SK-N-SH treated with all-trans-retinoic acid at 6 μM for 48 hours (cell line): ENCODE data around the gene SLC38A10.
A peak's percentile ranks its signal among the peaks of the same experiment; 100 is the strongest.

ENCODE experiments used
- ATAC-seq: fragments of 200-7000 bp; cut with Tn5 transposase; 3 replicates; pipeline ENCODE4 v1.9.1; 2020; ENCODE audit warnings: mild to moderate bottlenecking, moderate library complexity
- ARNTL ChIP-seq: fragments of 450-650 bp; formaldehyde crosslinking; IDR thresholded peaks from 2 replicates; pipeline ENCODE4 v1.5.0; 2020; ENCODE audit warnings: low read depth, mild to moderate bottlenecking, moderate library complexity, borderline replicate concordance
- BACH2 ChIP-seq: fragments of 250-450 bp; sonication (Bioruptor Pico); IDR thresholded peaks from 2 replicates; pipeline ENCODE4 v1.9.0; 2021; ENCODE audit warnings: mild to moderate bottlenecking, borderline replicate concordance
- CSDC2 ChIP-seq: fragments of 250-450 bp; sonication (Bioruptor Pico); IDR thresholded peaks from 2 replicates; pipeline ENCODE4 v1.5.0; 2020; ENCODE audit warnings: mild to moderate bottlenecking, moderate library complexity
- ESRRG ChIP-seq: fragments of 250-450 bp; sonication (Bioruptor Pico); IDR thresholded peaks from 2 replicates; pipeline ENCODE4 v1.6.1; 2021; ENCODE audit warnings: mild to moderate bottlenecking
- GLIS3 ChIP-seq: fragments of 250-450 bp; sonication (Bioruptor Pico); IDR thresholded peaks from 2 replicates; pipeline ENCODE4 v1.5.0; 2020; ENCODE audit warnings: mild to moderate bottlenecking, moderate library complexity
- OSR1 ChIP-seq: fragments of 250-450 bp; sonication (Bioruptor Pico); IDR thresholded peaks from 2 replicates; pipeline ENCODE4 v1.8.0; 2022; ENCODE audit warnings: moderate library complexity, mild to moderate bottlenecking, inconsistent platforms
- PATZ1 ChIP-seq: fragments of 250-450 bp; sonication (Bioruptor Pico); IDR thresholded peaks from 2 replicates; pipeline ENCODE4 v1.8.0; 2020; ENCODE audit warnings: mild to moderate bottlenecking, moderate library complexity, borderline replicate concordance
- PPARA ChIP-seq: fragments of 250-450 bp; sonication (Bioruptor Pico); IDR thresholded peaks from 2 replicates; pipeline ENCODE4 v1.5.0; 2020; ENCODE audit warnings: mild to moderate bottlenecking, borderline replicate concordance
- RARB ChIP-seq: fragments of 250-450 bp; sonication (Bioruptor Pico); IDR thresholded peaks from 2 replicates; pipeline ENCODE4 v1.8.0; 2021; ENCODE audit warnings: mild to moderate bottlenecking, moderate library complexity
- SNAI2 ChIP-seq: fragments of 250-450 bp; sonication (Bioruptor Pico); IDR thresholded peaks from 2 replicates; pipeline ENCODE4 v1.5.0; 2020; ENCODE audit warnings: mild to moderate bottlenecking, moderate library complexity
- TCF4 ChIP-seq: fragments of 250-450 bp; sonication (Bioruptor Pico); IDR thresholded peaks from 2 replicates; pipeline ENCODE4 v1.8.0; 2021; ENCODE audit warnings: mild to moderate bottlenecking, moderate library complexity, borderline replicate concordance
- TOX ChIP-seq: fragments of 250-450 bp; sonication (Bioruptor Pico); IDR thresholded peaks from 2 replicates; pipeline ENCODE4 v1.8.0; 2021; ENCODE audit warnings: mild to moderate bottlenecking, moderate library complexity, borderline replicate concordance
- TSHZ2 ChIP-seq: fragments of 250-450 bp; sonication (Bioruptor Pico); IDR thresholded peaks from 2 replicates; pipeline ENCODE4 v1.5.0; 2020; ENCODE audit warnings: mild to moderate bottlenecking, moderate library complexity
- ZC3H10 ChIP-seq: fragments of 250-450 bp; sonication (Bioruptor Pico); IDR thresholded peaks from 2 replicates; pipeline ENCODE4 v1.5.1; 2021; ENCODE audit warnings: mild to moderate bottlenecking, moderate library complexity
- ZFP3 ChIP-seq: fragments of 250-450 bp; sonication (Bioruptor Pico); IDR thresholded peaks from 2 replicates; pipeline ENCODE4 v1.5.0; 2020; ENCODE audit warnings: mild to moderate bottlenecking, moderate library complexity
- ZFP30 ChIP-seq: fragments of 450-650 bp; formaldehyde crosslinking; IDR thresholded peaks from 2 replicates; pipeline ENCODE4 v1.5.0; 2022; ENCODE audit warnings: mild to moderate bottlenecking, moderate library complexity
- ZNF70 ChIP-seq: fragments of 450-650 bp; formaldehyde crosslinking; IDR thresholded peaks from 2 replicates; pipeline ENCODE4 v1.5.0; 2020; ENCODE audit warnings: mild to moderate bottlenecking, moderate library complexity
- ZNF8 ChIP-seq: fragments of 450-650 bp; formaldehyde crosslinking; IDR thresholded peaks from 2 replicates; pipeline ENCODE4 v1.5.0; 2020; ENCODE audit warnings: mild to moderate bottlenecking, moderate library complexity
- TF ChIP-seq, protein P1 (sequence below): fragments of 250-450 bp; sonication (Bioruptor Pico); IDR thresholded peaks from 2 replicates; pipeline ENCODE4 v1.5.1; 2020; ENCODE audit warnings: low read depth, mild to moderate bottlenecking, moderate library complexity
- TF ChIP-seq, protein P2 (sequence below): fragments of 250-450 bp; sonication (Bioruptor Pico); IDR thresholded peaks from 2 replicates; pipeline ENCODE4 v1.8.0; 2021; ENCODE audit warnings: low read depth, mild to moderate bottlenecking, moderate library complexity, borderline replicate concordance
- TF ChIP-seq, protein P3 (sequence below): fragments of 250-450 bp; sonication (Bioruptor Pico); IDR thresholded peaks from 2 replicates; pipeline ENCODE4 v1.5.1; 2021; ENCODE audit warnings: mild to moderate bottlenecking, moderate library complexity

The SLC38A10 gene

GRCh38 chr17:81315129-81315884 is 20.2 kb upstream of the SLC38A10 start:
- TF ChIP-seq OSR1 (CRISPR knock-in tag) (no peak), SNAI2 (CRISPR knock-in tag) (no peak), GLIS3 (CRISPR knock-in tag) (no peak), TSHZ2 (no peak), ARNTL (CRISPR knock-in tag) (no peak), RARB (CRISPR knock-in tag) (no peak), ZNF8 (CRISPR knock-in tag) (no peak)
- TF ChIP-seq, all 23 proteins: peak for 0
- no peak; the same call in 2 of the 3 replicates for ATAC-seq

DNA sequence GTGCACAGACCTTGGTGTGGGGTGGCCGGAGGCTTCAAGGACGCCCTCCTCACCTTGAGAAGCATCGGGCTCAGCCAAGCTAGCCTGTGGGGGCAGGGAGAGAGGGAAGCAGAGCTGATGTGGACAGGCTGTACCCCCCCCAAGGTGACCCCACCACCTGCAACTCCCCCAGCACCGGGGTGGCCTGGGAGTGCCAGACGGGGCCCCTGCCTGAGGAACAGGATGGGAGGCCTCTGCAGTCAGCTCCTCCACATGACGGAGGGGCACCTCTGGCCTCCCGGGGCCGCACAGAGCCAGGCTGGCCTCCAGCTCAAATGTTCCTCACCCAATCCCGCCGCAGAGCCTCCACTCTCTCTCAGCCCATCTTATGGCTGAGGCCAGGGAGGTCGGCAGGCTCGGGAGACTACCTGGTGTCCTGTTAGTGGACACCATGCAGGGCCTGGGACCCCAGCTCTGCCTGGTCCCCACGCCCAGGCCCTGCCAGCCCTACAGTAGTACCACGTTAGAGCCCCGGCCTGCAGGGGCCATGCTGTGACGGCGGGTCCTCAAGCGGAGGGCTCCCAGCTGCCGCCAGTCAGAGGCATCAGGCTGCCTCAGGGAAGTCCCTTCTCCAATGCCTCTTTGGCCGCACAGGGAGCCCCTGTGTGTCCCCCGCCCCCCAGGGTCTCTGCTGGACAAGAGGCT is 19.4 kb upstream of the SLC38A10 start:
- no peak for TF ChIP-seq RARB (CRISPR knock-in tag)
- 0 out of 2 replicates have a peak, but pooled peaks have one; percentile 36 for TF ChIP-seq TSHZ2
- TF ChIP-seq, all 23 proteins: peak for 1
- ATAC-seq = no peak

GRCh38 chr17:81313776-81314397 is 18.8 kb upstream of the SLC38A10 start:
- TF ChIP-seq ZC3H10 (CRISPR knock-in tag) (no peak), PPARA (CRISPR knock-in tag) (no peak), GLIS3 (CRISPR knock-in tag) (no peak), RARB (CRISPR knock-in tag) (no peak), ZFP30 (CRISPR knock-in tag) (no peak), CSDC2 (CRISPR knock-in tag) (no peak), ARNTL (CRISPR knock-in tag) (no peak), OSR1 (CRISPR knock-in tag) (no peak), SNAI2 (CRISPR knock-in tag) (no peak), TOX (CRISPR knock-in tag) (no peak), PATZ1 (CRISPR knock-in tag) (no peak), ESRRG (CRISPR knock-in tag) (no peak), ZNF70 (CRISPR knock-in tag) (no peak), BACH2 (CRISPR knock-in tag) (no peak), TCF4 (no peak), ZFP3 (CRISPR knock-in tag) (no peak)
- TF ChIP-seq, protein P1, sequence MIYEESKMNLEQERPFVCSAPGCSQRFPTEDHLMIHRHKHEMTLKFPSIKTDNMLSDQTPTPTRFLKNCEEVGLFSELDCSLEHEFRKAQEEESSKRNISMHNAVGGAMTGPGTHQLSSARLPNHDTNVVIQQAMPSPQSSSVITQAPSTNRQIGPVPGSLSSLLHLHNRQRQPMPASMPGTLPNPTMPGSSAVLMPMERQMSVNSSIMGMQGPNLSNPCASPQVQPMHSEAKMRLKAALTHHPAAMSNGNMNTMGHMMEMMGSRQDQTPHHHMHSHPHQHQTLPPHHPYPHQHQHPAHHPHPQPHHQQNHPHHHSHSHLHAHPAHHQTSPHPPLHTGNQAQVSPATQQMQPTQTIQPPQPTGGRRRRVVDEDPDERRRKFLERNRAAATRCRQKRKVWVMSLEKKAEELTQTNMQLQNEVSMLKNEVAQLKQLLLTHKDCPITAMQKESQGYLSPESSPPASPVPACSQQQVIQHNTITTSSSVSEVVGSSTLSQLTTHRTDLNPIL (CRISPR knock-in tag) = no peak
- TF ChIP-seq, protein P2, sequence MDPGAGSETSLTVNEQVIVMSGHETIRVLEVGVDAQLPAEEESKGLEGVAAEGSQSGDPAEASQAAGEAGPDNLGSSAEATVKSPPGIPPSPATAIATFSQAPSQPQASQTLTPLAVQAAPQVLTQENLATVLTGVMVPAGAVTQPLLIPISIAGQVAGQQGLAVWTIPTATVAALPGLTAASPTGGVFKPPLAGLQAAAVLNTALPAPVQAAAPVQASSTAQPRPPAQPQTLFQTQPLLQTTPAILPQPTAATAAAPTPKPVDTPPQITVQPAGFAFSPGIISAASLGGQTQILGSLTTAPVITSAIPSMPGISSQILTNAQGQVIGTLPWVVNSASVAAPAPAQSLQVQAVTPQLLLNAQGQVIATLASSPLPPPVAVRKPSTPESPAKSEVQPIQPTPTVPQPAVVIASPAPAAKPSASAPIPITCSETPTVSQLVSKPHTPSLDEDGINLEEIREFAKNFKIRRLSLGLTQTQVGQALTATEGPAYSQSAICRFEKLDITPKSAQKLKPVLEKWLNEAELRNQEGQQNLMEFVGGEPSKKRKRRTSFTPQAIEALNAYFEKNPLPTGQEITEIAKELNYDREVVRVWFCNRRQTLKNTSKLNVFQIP = no peak
- TF ChIP-seq, protein P3, sequence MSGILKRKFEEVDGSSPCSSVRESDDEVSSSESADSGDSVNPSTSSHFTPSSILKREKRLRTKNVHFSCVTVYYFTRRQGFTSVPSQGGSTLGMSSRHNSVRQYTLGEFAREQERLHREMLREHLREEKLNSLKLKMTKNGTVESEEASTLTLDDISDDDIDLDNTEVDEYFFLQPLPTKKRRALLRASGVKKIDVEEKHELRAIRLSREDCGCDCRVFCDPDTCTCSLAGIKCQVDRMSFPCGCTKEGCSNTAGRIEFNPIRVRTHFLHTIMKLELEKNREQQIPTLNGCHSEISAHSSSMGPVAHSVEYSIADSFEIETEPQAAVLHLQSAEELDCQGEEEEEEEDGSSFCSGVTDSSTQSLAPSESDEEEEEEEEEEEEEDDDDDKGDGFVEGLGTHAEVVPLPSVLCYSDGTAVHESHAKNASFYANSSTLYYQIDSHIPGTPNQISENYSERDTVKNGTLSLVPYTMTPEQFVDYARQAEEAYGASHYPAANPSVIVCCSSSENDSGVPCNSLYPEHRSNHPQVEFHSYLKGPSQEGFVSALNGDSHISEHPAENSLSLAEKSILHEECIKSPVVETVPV (CRISPR knock-in tag) = no peak
- TF ChIP-seq, all 23 proteins: peak for 0
- ATAC-seq = no peak
